T follicular helper cell (primary cell): ENCODE measurements around the gene LPIN1.

Source experiments
- DNase-seq: peaks from one replicate; pipeline ENCODE4 v3.0.0-alpha.2; 2020; ENCODE audit warnings: low read depth

The LPIN1 gene

GRCh38 chr2:11762799-11763461, 16.5 kb downstream of the LPIN1 start:
- DNase-seq, result no peak

GRCh38 chr2:11764359-11764758, 17.9 kb downstream of the LPIN1 start:
- DNase-seq, result no peak

- DNase-seq, result no peak
Observed at GRCh38 chr2:11764920-11765319, 18.5 kb downstream of the LPIN1 start.

- no peak for DNase-seq
Observed at GRCh38 chr2:11765501-11765900, 19.1 kb downstream of the LPIN1 start.

- no peak for DNase-seq
Observed at GRCh38 chr2:11766016-11766415, 19.6 kb downstream of the LPIN1 start.

GRCh38 chr2:11767779-11768178, 21.3 kb downstream of the LPIN1 start:
- DNase-seq, result no peak

GRCh38 chr2:11768946-11769345, 22.5 kb downstream of the LPIN1 start:
- no peak for DNase-seq

- DNase-seq, result no peak
Observed at GRCh38 chr2:11769516-11769915, 23.1 kb downstream of the LPIN1 start.

GRCh38 chr2:11770531-11771188, 24.2 kb downstream of the LPIN1 start:
- no peak for DNase-seq

- no peak for DNase-seq
Observed at GRCh38 chr2:11771971-11772615, 25.7 kb downstream of the LPIN1 start.

GRCh38 chr2:11773111-11773510, 26.7 kb downstream of the LPIN1 start:
- DNase-seq, result no peak

GRCh38 chr2:11773747-11774525, 27.5 kb downstream of the LPIN1 start:
- no peak for DNase-seq

GRCh38 chr2:11774600-11774999, 28.2 kb downstream of the LPIN1 start:
- no peak for DNase-seq

GRCh38 chr2:11775384-11775783, 29.0 kb downstream of the LPIN1 start:
- DNase-seq, result no peak

- DNase-seq, result no peak
Observed at GRCh38 chr2:11777066-11777782, 30.8 kb downstream of the LPIN1 start.

- no peak for DNase-seq
Observed at GRCh38 chr2:11777886-11778415, 31.5 kb downstream of the LPIN1 start.

- no peak for DNase-seq
Observed at GRCh38 chr2:11778416-11778815, 32.0 kb downstream of the LPIN1 start.

GRCh38 chr2:11778923-11779757, 32.7 kb downstream of the LPIN1 start:
- DNase-seq, result peak; percentile 82

- DNase-seq, result no peak
Observed at GRCh38 chr2:11781602-11782001, 35.2 kb downstream of the LPIN1 start.

- no peak for DNase-seq
Observed at GRCh38 chr2:11784280-11784679, 37.8 kb downstream of the LPIN1 start.
